ENCODE data around the gene PIK3CA.
A peak's percentile ranks its signal among the peaks of the same experiment; 100 is the strongest.
"Not testable (repeated sequence)": the region's sequence is repeated elsewhere in the genome, so short reads cannot be mapped to it uniquely, and the experiment has no call there.

PIK3CA gene

GRCh38 chr3:179200790-179201189 lies 52.6 kb downstream of the PIK3CA start:
- no peak for DNase-seq (ENCODE audit: low read depth)

DNA sequence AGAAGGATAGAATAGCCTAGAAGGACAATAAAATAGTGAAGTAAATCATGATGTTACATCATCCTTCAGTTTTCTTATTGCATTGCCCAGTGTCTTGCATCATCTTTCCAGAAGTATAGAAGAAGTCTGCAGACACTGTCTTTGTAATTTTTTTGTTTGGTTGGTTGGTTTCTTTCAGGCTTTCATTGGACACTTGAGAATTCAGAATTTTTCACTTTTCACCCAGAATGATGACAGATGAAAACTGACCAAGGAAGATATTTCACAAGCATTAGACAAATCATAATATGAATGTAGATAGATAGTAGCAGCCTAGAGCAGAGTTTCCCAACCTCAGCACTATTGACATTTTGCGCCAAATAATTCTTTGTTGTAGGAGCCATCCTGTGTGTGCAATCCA lies 67.4 kb downstream of the PIK3CA start:
- DNase-seq (ENCODE audit: low read depth) = not testable (repeated sequence)

DNA sequence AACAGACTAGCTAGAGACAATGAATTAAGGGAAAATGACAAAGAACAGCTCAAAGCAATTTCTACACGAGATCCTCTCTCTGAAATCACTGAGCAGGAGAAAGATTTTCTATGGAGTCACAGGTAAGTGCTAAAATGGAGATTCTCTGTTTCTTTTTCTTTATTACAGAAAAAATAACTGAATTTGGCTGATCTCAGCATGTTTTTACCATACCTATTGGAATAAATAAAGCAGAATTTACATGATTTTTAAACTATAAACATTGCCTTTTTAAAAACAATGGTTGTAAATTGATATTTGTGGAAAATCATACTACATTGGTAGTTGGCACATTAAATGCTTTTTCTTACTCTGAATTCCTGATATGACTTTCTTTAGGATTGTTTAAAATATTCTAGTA lies 70.1 kb downstream of the PIK3CA start:
- DNase-seq (ENCODE audit: low read depth) = not testable (repeated sequence)

- DNase-seq (ENCODE audit: low read depth) = no peak
Observed at GRCh38 chr3:179223548-179223947, 75.4 kb downstream of the PIK3CA start.

DNA sequence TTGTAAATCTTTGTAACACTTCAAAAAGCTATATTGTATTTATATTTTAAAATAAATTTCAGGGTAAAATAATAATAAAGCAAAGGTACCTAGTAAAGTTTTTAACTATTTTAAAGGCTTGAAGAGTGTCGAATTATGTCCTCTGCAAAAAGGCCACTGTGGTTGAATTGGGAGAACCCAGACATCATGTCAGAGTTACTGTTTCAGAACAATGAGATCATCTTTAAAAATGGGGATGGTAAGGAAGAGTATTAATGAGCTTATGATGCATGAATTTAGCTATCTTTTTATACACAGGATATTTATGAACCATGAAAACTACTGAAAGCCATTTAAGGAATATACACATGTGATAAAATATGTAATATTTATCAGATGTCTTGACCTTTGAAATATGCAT lies 76.4 kb downstream of the PIK3CA start:
- no peak for DNase-seq (ENCODE audit: low read depth)

DNA sequence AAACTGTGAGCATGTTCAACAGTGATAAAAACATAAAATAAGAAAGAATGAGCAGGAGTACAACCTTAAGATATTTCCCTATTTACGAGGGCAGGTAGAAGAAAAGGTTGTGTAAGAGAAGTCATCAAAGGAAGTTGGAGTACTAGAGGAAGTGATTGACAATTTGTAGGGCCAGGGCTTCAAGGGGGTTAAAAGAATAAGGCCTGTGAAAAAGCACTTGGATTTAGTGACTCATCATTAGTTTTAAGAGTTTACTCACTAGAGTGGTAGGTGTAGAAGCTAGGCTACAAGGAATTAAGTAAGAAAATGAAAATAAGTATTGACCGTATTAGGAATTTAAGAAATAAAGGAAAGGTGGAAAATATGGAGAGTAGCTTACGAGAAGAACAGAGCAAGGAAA lies 79.2 kb downstream of the PIK3CA start:
- no peak for DNase-seq (ENCODE audit: low read depth)

- DNase-seq (ENCODE audit: low read depth) = no peak
Observed at GRCh38 chr3:179229177-179229576, 81.0 kb downstream of the PIK3CA start.

DNA sequence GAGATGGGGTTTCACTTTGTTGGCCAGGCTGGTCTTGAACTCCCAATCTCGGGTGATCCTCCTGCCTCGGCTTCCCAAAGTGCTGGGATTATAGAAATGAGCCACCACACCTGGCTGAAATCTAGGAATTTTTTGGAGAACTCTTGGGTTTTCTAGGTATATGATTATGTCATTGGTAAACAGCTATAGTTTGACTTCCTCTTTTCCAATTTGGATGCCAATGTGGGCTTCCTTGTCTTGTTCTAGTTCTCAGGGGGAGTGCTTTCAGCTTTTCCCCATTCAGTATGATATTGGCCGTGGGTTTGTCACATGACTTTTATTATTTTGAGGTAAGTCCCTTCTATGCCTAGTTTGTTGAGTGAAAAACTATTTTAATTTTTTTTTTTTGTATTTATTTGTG lies 84.9 kb downstream of the PIK3CA start:
- DNase-seq (ENCODE audit: low read depth) = no peak

GRCh38 chr3:179234199-179234598 lies 86.0 kb downstream of the PIK3CA start:
- DNase-seq (ENCODE audit: low read depth) = no peak

DNA sequence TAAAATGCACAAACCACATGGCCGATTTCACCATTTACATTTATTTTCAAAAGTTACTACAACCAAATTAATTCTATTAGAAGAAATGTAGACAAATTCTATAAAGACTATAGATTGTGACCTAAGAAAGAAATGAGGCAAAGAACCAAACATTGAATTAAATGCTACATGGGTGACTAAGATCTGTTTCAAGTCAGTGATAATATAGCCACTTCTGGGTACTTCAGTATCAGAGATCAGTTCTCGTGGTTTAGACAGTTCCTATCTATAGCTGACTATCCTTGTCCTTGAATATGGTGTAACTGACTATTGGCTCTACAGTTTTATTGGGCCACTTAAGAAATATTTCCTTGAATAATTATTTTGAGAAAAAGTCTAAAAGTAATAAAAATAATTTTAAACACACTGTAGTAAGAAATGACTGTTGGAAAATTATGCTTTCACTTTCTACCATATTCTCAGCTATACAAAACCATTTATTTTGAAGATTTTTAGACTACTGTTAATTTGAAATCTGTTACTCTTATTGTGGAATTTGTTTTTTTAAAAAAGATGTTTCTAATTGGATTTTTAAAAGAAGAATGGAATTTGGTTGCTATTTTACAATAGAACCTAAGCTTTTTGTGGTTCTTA lies 88.6 kb downstream of the PIK3CA start:
- DNase-seq (ENCODE audit: low read depth) = no peak

DNA sequence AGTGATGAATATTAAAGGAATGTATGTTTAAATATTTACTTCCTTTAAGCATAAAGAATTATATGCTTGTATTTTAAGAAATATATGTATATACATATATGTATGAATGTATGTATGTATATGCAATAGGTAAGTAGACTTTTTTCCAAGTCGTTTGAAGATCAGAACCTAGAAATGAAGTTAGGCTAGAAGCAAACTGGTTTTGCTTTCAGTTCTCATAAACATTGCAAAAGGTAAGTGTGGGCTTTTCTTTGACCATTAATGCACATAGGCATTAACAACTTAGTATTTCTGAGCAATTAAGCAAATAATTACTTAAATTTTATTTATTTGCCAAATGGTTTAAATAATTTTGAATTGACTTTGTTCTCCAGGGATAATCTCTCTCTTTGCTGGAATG lies 92.1 kb downstream of the PIK3CA start:
- not testable (repeated sequence) for DNase-seq (ENCODE audit: low read depth)

DNA sequence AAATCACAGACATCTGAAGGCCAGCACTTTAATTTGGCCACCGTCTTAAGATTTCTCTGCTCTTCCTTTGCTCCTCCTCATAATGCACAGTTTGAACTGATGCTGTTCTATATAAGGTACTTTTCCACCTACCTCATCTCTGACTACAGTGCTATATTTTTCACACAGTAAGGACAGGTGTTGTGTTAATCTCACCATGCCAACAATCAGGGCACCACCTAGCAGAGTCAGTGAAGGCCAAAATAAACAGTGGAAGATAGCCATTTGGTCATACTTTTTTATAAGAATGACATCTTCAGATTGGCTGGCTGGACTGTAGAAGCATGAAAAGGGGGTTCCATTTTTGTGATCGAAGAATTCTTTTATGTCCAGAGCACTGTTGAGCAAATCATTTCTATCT lies 94.7 kb downstream of the PIK3CA start:
- not testable (repeated sequence) for DNase-seq (ENCODE audit: low read depth)

GRCh38 chr3:179244878-179245277 lies 96.7 kb downstream of the PIK3CA start:
- no peak for DNase-seq (ENCODE audit: low read depth)

DNA sequence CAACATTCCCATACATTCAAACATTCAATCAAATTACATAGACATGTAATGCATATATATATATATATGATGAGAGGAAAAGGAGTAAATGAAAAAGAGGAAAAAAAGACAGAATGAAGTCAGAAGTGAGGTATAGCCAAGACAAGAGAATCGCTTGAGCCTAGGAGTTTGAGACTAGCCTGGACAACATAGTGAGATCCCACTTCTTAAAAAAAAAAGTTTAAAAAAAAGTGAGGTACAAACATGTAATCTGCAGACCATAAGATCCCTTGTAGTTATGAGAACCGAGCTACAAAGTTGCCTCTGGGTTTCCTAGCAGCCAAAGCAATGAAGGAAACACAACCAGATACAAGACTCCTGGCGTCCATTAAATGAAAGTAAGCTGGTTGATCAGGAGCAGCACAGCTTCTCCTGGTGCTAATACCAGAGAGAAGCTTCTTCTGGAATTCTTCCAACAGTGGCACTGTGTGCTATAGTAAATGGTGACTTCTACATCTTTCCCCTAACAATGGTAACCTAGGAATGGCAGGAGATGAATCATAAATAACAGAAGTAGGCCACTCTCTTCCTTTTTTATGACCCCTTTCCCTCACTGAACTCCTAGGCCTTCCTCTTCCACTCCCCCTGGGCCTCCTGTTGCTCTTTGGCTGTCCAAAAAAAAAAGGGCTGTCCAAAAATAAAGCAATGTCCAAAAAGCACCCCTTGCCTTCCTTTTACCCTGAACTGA lies 99.3 kb downstream of the PIK3CA start:
- no peak for DNase-seq (ENCODE audit: low read depth)

- no peak for DNase-seq (ENCODE audit: low read depth)
Observed at GRCh38 chr3:179250803-179251476, 102.8 kb downstream of the PIK3CA start, which contains the start of gene KCNMB3. KCNMB3 (minus strand) TSS chr3:179251114; CDS start chr3:179250990, 124 bp downstream.

DNA sequence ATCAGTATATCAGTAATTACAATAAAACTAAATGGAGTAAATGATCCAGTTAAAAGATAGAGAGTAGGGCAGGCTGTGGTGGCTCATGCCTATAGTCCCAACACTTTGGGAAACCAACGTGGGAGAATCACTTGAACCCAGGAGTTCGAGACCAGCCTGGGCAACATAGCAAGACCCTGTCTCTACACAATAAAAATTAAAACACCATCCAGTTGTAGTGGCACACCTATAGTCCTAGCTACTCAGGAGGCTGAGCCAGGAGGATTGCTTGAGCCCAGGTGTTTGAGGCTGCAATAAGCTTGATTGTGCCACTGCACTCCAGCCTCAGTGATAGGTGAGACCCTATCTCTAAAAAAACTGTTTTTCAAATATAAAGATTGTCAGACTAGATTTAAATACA lies 108.7 kb downstream of the PIK3CA start:
- DNase-seq (ENCODE audit: low read depth) = no peak

DNA sequence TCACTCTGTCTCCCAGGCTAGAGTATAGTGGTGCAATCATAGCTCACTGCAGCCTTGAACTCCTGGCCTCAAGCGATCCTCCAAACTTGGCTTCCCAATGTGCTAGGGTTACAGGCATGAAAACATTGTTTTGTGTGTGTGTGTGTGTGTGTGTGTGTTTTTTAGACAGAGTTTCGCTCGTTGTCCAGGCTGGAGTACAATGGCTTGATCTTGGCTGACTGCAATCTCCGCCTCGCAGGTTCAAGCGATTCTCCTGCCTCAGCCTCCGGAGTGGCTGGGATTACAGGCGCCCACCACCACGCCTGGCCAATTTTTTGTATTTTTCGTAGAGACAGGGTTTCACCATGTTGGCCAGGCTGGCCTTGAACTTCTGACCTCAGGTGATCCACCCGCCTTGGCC lies 109.6 kb downstream of the PIK3CA start:
- not testable (repeated sequence) for DNase-seq (ENCODE audit: low read depth)

DNA sequence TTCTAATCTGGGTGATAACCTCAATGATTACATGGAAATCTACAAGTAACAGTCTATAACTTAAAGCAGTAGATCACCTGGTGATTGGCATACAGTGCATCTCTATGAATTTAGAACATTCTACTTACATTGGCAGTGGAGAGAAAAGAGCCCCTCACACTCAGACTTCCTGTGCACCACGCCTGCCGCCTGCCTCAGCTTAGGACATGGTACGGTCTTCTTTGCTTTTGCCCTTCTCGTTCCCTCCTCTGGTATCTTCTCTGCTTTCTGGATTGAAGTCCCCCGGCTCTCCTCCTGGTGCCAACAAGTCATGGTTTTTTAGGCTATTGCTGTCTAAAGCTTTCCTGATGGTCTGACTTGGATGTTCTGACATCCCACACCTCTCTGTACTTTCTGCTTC lies 110.7 kb downstream of the PIK3CA start:
- DNase-seq (ENCODE audit: low read depth) = no peak

DNA sequence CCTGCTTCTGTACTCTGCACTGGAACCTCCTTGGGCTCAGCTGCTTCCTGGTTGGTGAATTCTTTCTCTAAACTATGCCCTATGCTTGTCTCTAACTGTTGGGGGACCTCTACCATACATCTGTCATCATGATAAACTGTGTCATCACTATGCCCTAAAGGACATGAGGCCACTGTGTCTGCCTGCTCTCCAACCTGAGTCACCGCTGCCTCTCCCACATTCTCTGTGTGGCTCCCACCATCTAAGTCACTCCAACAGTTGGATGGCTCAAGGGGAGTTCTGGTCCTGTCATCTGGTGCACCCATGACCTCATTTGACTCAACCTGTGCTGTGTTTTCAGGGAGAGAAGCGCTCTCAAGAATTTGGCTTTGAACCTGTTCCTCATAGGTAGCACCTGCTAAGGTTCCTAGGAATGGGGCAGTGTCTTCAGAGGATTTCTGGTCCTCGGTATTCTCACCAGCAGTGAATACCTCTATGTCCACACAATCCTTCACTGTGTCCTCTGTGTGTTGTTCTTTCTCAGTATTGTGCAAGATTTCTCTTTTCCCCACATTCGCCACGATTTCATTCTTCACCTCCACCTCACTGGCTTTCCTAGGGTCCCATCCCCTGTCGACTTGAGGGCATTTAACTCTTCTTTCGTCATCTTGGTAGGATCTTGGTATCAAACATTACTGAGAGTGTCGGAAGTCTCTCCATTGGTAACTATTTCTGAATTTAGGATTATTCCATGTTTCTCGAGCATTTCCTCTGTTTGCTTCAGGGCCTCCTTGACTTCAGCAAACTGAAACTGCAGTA lies 112.0 kb downstream of the PIK3CA start:
- not testable (repeated sequence) for DNase-seq (ENCODE audit: low read depth)

DNA sequence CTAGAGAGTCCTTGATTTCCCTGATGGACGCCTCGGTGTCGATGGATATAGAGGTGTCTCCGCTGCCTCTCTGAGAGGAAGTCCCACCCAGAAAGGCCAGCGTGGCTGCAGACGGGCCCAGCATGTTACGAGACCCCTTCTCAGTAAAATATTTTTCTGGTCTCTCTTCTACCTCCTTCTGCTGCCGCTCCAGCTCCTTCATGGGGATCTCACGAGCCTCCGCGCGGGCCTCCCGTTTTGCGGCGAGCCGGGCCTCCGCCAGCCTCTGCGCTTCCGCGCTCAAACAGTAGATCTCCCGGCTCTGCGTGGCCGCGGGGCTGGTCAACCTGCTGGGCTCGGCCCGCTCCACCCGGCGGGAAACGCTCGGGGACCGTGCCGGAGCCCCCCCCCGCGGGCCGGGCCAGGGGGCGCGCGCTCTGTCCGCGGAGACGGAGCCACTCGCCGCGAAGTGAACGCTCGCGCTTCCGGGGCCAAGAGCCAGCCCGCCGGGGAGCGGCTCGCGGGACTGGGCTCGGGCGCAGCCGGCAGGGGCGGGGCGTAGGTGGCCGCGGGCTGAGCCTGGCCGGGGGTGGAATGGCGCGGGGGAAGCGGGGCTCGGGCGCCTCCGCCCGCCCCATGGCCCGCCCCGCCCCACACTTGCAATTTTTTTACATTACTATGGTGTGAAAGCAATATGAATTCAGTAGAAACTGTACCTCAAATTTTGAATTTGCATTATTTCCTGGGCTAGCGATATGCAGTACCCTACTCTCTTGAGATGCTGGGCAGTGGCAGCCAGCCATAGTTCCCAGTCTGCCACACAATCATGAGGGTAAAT lies 113.0 kb downstream of the PIK3CA start:
- peak; percentile 38 for DNase-seq (ENCODE audit: low read depth)

DNA sequence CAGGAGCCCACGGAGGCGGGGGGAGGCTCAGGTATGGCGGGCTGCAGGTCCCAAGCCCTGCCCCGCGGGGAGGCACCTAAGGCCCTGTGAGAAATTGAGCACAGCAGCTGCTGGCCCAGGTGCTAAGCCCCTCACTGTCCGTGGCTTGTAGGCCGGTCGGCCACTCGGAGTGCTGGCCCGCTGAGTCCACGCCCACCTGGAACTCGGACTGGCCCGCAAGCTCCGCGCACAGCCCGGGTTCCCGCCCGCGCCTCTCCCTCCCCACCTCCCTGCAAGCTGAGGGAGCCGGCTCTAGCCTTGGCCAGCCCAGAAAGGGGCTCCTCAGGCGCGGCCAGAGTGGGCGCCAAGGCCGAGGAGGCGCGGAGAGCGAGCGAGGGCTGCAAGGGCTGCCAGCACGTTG lies 115.0 kb downstream of the PIK3CA start:
- no peak for DNase-seq (ENCODE audit: low read depth)

Data from stimulated activated CD8-positive, alpha-beta memory T cell treated with anti-CD3 and anti-CD28 coated beads, Interleukin-15, amount 100 ng/mL, for 24 hours (primary cell).